Gastrocnemius medialis (tissue), 4 donors: Measurements from ENCODE around the gene ZBTB20. TPM values are rescaled to one million over a fixed set of nuclear protein-coding genes. Genes with fewer than 3 reads are reported as not detected.

ENCODE experiments used
- ATAC-seq, 2 donors: fragments of 150-250 bp; one replicate each; pipeline ENCODE4 v1.9.1; 2016
- DNase-seq, 2 donors: peaks; one replicate each; pipeline ENCODE4 v3.0.0-alpha.2; 2019
- H3K27ac ChIP-seq, 4 donors: fragments of 200-600 bp; sonication (generic); 1 replicate in 1 of 4; 2 replicates in 3 of 4; pipeline ENCODE4 v1.5.1; 2016 to 2018; ENCODE audit warnings: mild to moderate bottlenecking in 2 of 4, moderate library complexity in 1 of 4
- H3K27me3 ChIP-seq, 3 donors: fragments of 200-600 bp; sonication (generic) in 2 of 3; 1 replicate in 1 of 3; 2 replicates in 2 of 3; pipeline versions ENCODE4 v1.5.1 to v1.6.0; 2016 to 2019; ENCODE audit warnings: mild to moderate bottlenecking in 1 of 3, moderate library complexity in 1 of 3
- H3K36me3 ChIP-seq, 2 donors: fragments of 200-600 bp; sonication (generic) in 1 of 2; one replicate each; pipeline ENCODE4 v1.5.1; 2017 to 2018
- H3K4me1 ChIP-seq, 2 donors: fragments of 200-600 bp; sonication (generic) in 1 of 2; one replicate each; pipeline ENCODE4 v1.5.1; 2016 to 2017; ENCODE audit warnings: mild to moderate bottlenecking in 2 of 2
- H3K4me3 ChIP-seq, 4 donors: fragments of 200-600 bp; sonication (generic) in 3 of 4; 1 replicate in 1 of 4; 2 replicates in 3 of 4; pipeline ENCODE4 v1.5.1; 2016 to 2019; ENCODE audit warnings: mild to moderate bottlenecking in 2 of 4
- H3K9me3 ChIP-seq, 3 donors: fragments of 200-600 bp; sonication (generic) in 2 of 3; 1 replicate in 1 of 3; 2 replicates in 2 of 3; pipeline ENCODE4 v1.5.1; 2016 to 2019
- CTCF ChIP-seq, 5 experiments: fragments of 450-650 bp in 3 of 5; fragments of 200-600 bp in 2 of 5; sonication (generic) in 2 of 5; IDR thresholded peaks in 4 of 5; conservative IDR thresholded peaks in 1 of 5; 1 replicate in 4 of 5; 2 replicates in 1 of 5; pipeline ENCODE4 v1.5.1; 2016 to 2019; ENCODE audit warnings: antibody characterized with exemption in 5 of 5, mild to moderate bottlenecking in 3 of 5, moderate library complexity in 3 of 5
- POLR2A ChIP-seq, 2 donors: fragments of 450-650 bp; IDR thresholded peaks; one replicate each; pipeline ENCODE4 v1.6.1; 2017; ENCODE audit warnings: antibody characterized with exemption in 2 of 2, mild to moderate bottlenecking in 2 of 2, moderate library complexity in 2 of 2
- in situ Hi-C, 4 donors: fragments of 200-750 bp; cut with MboI; loops; one replicate each; pipeline versions ENCODE4 v1.15.0 to v1.8.0; 2017; ENCODE audit warnings: low sequenced_read_pairs in 4 of 4
- intact Hi-C: fragments of 100-400 bp; cut with DNase I; formaldehyde crosslinking; loops from one replicate; pipeline ENCODE4 v1.15.1; 2023; ENCODE audit warnings: low total_unique reads
- total RNA-seq, 4 donors: library from RNA; depleted of rRNA; stranded (reverse); fragments of >200 nt; gene quantifications; one replicate each; pipeline versions ENCODE4 v1.1.0 to v1.2.3, GENCODE V29; 2016

Gene ZBTB20
- total RNA-seq, 4 donors from 2014 or later = 47.6 to 86.5 (median 69.0) TPM

- Histone ChIP-seq H3K9me3 (no peaks in the 10 kb centered on the region), H3K27ac (no peak overlapping the region), H3K27me3 (no peaks in the 10 kb centered on the region), H3K4me1 (peaks cover 75 to 79% of the 10 kb centered on the region in 2 donors), H3K36me3 (no peaks in the 10 kb centered on the region), H3K4me3 (no peak overlapping the region)
- no peak for ATAC-seq
- intact Hi-C loops = no loop called here
- in situ Hi-C loops = no loop called here
- DNase-seq = no peak
- no peak for TF ChIP-seq POLR2A (IDR thresholded peaks at IDR 0.05)
- TF ChIP-seq CTCF (IDR thresholded peaks at IDR 0.05 in 4 of 5, conservative IDR thresholded peaks at IDR 0.05 in 1 of 5) = no peak
Measured at GRCh38 chr3:114494498-114494897, 652.6 kb downstream of the ZBTB20 start.

- TF ChIP-seq CTCF (IDR thresholded peaks at IDR 0.05 in 4 of 5, conservative IDR thresholded peaks at IDR 0.05 in 1 of 5) (no peak), POLR2A (IDR thresholded peaks at IDR 0.05) (no peak)
- in situ Hi-C loops (no loop called here), intact Hi-C loops (no loop called here)
- Histone ChIP-seq H3K27ac (no peak overlapping the region), H3K4me3 (no peak overlapping the region), H3K27me3 (no peaks in the 10 kb centered on the region), H3K36me3 (no peaks in the 10 kb centered on the region), H3K4me1 (peaks cover 55 to 65% of the 10 kb centered on the region in 2 donors), H3K9me3 (no peaks in the 10 kb centered on the region)
- DNase-seq (no peak), ATAC-seq (no peak)
Measured at GRCh38 chr3:114490829-114491228, 656.3 kb downstream of the ZBTB20 start.

GRCh38 chr3:114487502-114487901, 659.6 kb downstream of the ZBTB20 start:
- in situ Hi-C loops = no loop called here

GRCh38 chr3:114484919-114485318, 662.2 kb downstream of the ZBTB20 start:
- Histone ChIP-seq H3K4me1 (peaks cover 62% of the 10 kb centered on the region in 2 donors), H3K27me3 (no peaks in the 10 kb centered on the region), H3K4me3 (no peak overlapping the region), H3K9me3 (no peaks in the 10 kb centered on the region), H3K27ac (no peak overlapping the region), H3K36me3 (no peaks in the 10 kb centered on the region)
- intact Hi-C loops (no loop called here), in situ Hi-C loops (no loop called here)
- TF ChIP-seq POLR2A (IDR thresholded peaks at IDR 0.05) (no peak), CTCF (IDR thresholded peaks at IDR 0.05 in 4 of 5, conservative IDR thresholded peaks at IDR 0.05 in 1 of 5) (no peak)
- ATAC-seq (no peak), DNase-seq (no peak)

More at GRCh38 chr3:114487502-114487901, 659.6 kb downstream of the ZBTB20 start:
- no peak overlapping the region for H3K4me3 ChIP-seq
- TF ChIP-seq POLR2A (IDR thresholded peaks at IDR 0.05) (no peak), CTCF (IDR thresholded peaks at IDR 0.05 in 4 of 5, conservative IDR thresholded peaks at IDR 0.05 in 1 of 5) (no peak)
- DNase-seq (no peak), ATAC-seq (no peak)
- H3K9me3 ChIP-seq = no peaks in the 10 kb centered on the region
- H3K27me3 ChIP-seq = no peaks in the 10 kb centered on the region
- peak overlapping the region in 1 of 4 donors; percentile 10 for H3K27ac ChIP-seq
- peaks cover 48 to 55% of the 10 kb centered on the region in 2 donors for H3K4me1 ChIP-seq
- intact Hi-C loops = no loop called here
- H3K36me3 ChIP-seq = no peaks in the 10 kb centered on the region

- TF ChIP-seq CTCF (IDR thresholded peaks at IDR 0.05 in 4 of 5, conservative IDR thresholded peaks at IDR 0.05 in 1 of 5) (no peak), POLR2A (IDR thresholded peaks at IDR 0.05) (no peak)
- DNase-seq (no peak), ATAC-seq (no peak)
- no peaks in the 10 kb centered on the region for H3K27me3 ChIP-seq
- peak overlapping the region in 1 of 4 donors; percentile 26 for H3K27ac ChIP-seq
- no peaks in the 10 kb centered on the region for H3K9me3 ChIP-seq
- in situ Hi-C loops = no loop called here
- H3K4me3 ChIP-seq = no peak overlapping the region
- intact Hi-C loops = no loop called here
- peaks cover 50 to 65% of the 10 kb centered on the region in 2 donors for H3K4me1 ChIP-seq
- H3K36me3 ChIP-seq = no peaks in the 10 kb centered on the region
Measured at GRCh38 chr3:114481113-114481512, 666.0 kb downstream of the ZBTB20 start.
